Measurements from ENCODE around the gene PSMB11.

PSMB11 gene

GRCh38 chr14:23089498-23090253, 47.7 kb downstream of the PSMB11 start:
- no peak for DNase-seq

GRCh38 chr14:23090254-23090636, 48.2 kb downstream of the PSMB11 start:
- no peak for DNase-seq

GRCh38 chr14:23091294-23092225, 49.5 kb downstream of the PSMB11 start:
- no peak for DNase-seq

- no peak for DNase-seq
Measured at GRCh38 chr14:23093104-23093503, 51.1 kb downstream of the PSMB11 start.

- DNase-seq: no peak
Measured at GRCh38 chr14:23093526-23093925, 51.5 kb downstream of the PSMB11 start.

Measured in CD4-positive, alpha-beta T cell treated with Interleukin-4 for 4 hours (primary cell).